ENCODE measurements around the gene FARP2. TPM values are rescaled to one million over a fixed set of nuclear protein-coding genes. Genes with fewer than 3 reads are reported as not detected.
"Not testable (repeated sequence)": the region's sequence is repeated elsewhere in the genome, so short reads cannot be mapped to it uniquely, and the experiment has no call there.

FARP2 gene
- total RNA-seq, 6 experiments from 2014 or later = 38.3 to 46.4 (median 41.9) TPM

GRCh38 chr2:241443486-241444223 is 87.6 kb downstream of the FARP2 start:
- H3K9me3 Mint-ChIP-seq = no peaks in the 10 kb centered on the region
- no peaks in the 10 kb centered on the region for H3K27me3 Mint-ChIP-seq (ENCODE audit: insufficient read depth)
- TF ChIP-seq CTCF (IDR thresholded peaks at IDR 0.05) = no peak
- H3K4me3 Mint-ChIP-seq = no peak overlapping the region
- no peak overlapping the region for H3K27ac Mint-ChIP-seq
- H3K4me1 Mint-ChIP-seq (ENCODE audit: low read depth) = peaks cover 12% of the 10 kb centered on the region; the same call in 1 of the 2 replicates
- peak; percentile 10 for DNase-seq
- peaks cover 12% of the 10 kb centered on the region for H3K36me3 Mint-ChIP-seq (ENCODE audit: low read depth)

- no peak overlapping the region for H3K4me3 Mint-ChIP-seq
- H3K27ac Mint-ChIP-seq = no peak overlapping the region
- peaks cover 12% of the 10 kb centered on the region; the same call in 1 of the 2 replicates for H3K4me1 Mint-ChIP-seq (ENCODE audit: low read depth)
- peaks cover 12% of the 10 kb centered on the region for H3K36me3 Mint-ChIP-seq (ENCODE audit: low read depth)
- H3K9me3 Mint-ChIP-seq = no peaks in the 10 kb centered on the region
- peak; percentile 2 for DNase-seq
- TF ChIP-seq CTCF (IDR thresholded peaks at IDR 0.05) = no peak
- H3K27me3 Mint-ChIP-seq (ENCODE audit: insufficient read depth) = no peaks in the 10 kb centered on the region
Observed at GRCh38 chr2:241445426-241445825, 89.3 kb downstream of the FARP2 start.

- H3K4me1 Mint-ChIP-seq (ENCODE audit: low read depth); H3K27ac Mint-ChIP-seq; H3K4me3 Mint-ChIP-seq; H3K36me3 Mint-ChIP-seq (ENCODE audit: low read depth); DNase-seq; H3K27me3 Mint-ChIP-seq (ENCODE audit: insufficient read depth); H3K9me3 Mint-ChIP-seq: not testable (repeated sequence)
Observed at GRCh38 chr2:241450092-241450491, 94.0 kb downstream of the FARP2 start.

GRCh38 chr2:241451840-241452506 is 95.9 kb downstream of the FARP2 start:
- TF ChIP-seq CTCF (IDR thresholded peaks at IDR 0.05) = no peak
- no peak for DNase-seq
- Mint-ChIP-seq H3K4me3 (no peak overlapping the region), H3K9me3 (no peaks in the 10 kb centered on the region), H3K27me3 (ENCODE audit: insufficient read depth) (peaks cover 2% of the 10 kb centered on the region; the same call in 1 of the 2 replicates), H3K36me3 (ENCODE audit: low read depth) (no peaks in the 10 kb centered on the region), H3K27ac (no peak overlapping the region), H3K4me1 (ENCODE audit: low read depth) (no peaks in the 10 kb centered on the region)

GRCh38 chr2:241453919-241454318 is 97.8 kb downstream of the FARP2 start:
- not testable (repeated sequence) for H3K4me1 Mint-ChIP-seq (ENCODE audit: low read depth); H3K4me3 Mint-ChIP-seq; H3K27ac Mint-ChIP-seq; H3K27me3 Mint-ChIP-seq (ENCODE audit: insufficient read depth); H3K9me3 Mint-ChIP-seq; DNase-seq; H3K36me3 Mint-ChIP-seq (ENCODE audit: low read depth)

- no peaks in the 10 kb centered on the region for H3K36me3 Mint-ChIP-seq (ENCODE audit: low read depth)
- H3K27ac Mint-ChIP-seq = no peak overlapping the region
- peaks cover 2% of the 10 kb centered on the region; the same call in 1 of the 2 replicates for H3K27me3 Mint-ChIP-seq (ENCODE audit: insufficient read depth)
- H3K9me3 Mint-ChIP-seq = no peaks in the 10 kb centered on the region
- TF ChIP-seq CTCF (IDR thresholded peaks at IDR 0.05) = no peak
- DNase-seq = no peak
- no peaks in the 10 kb centered on the region for H3K4me1 Mint-ChIP-seq (ENCODE audit: low read depth)
- no peak overlapping the region for H3K4me3 Mint-ChIP-seq
Observed at GRCh38 chr2:241454837-241455485, 98.9 kb downstream of the FARP2 start.

All from HFFc6 (cell line).